ENCODE data around the gene OTOG. TPM values are rescaled to one million over a fixed set of nuclear protein-coding genes. Genes with fewer than 3 reads are reported as not detected.

Gene OTOG
- total RNA-seq, 1 experiment from 2014 or later, result not detected

- Histone ChIP-seq H3K27me3 (ENCODE audit: low read length) (peaks cover 7% of the 10 kb centered on the region; the same call in 1 of the 2 replicates), H3K9me2 (replicated peaks; ENCODE audit: low read length) (no peaks in the 10 kb centered on the region), H3K27ac (ENCODE audit: low read length) (no peak overlapping the region), H4K20me1 (ENCODE audit: low read length) (no peaks in the 10 kb centered on the region), H3K4me2 (ENCODE audit: low read length) (no peak overlapping the region), H3K9ac (ENCODE audit: low read length) (no peak overlapping the region), H3K4me1 (ENCODE audit: insufficient read depth, low read length) (no peaks in the 10 kb centered on the region), H3K36me3 (ENCODE audit: low read depth, low read length) (no peaks in the 10 kb centered on the region), H3K79me2 (ENCODE audit: low read length) (no peaks in the 10 kb centered on the region), H2AFZ (ENCODE audit: low read length) (no peak overlapping the region), H3F3A (ENCODE audit: low read length, unreplicated experiment) (no peaks in the 10 kb centered on the region), H3K4me3 (ENCODE audit: low read length) (no peak overlapping the region), H3K9me3 (ENCODE audit: low read length) (no peaks in the 10 kb centered on the region)
- DNase-seq (no peak), ATAC-seq (no peak)
- TF ChIP-seq EZH2phosphoT487 (IDR thresholded peaks at IDR 0.05; ENCODE audit: borderline replicate concordance, low read length), result no peak
- TF ChIP-seq EZH2 (IDR thresholded peaks at IDR 0.05; ENCODE audit: low read length, unreplicated experiment), result no peak
- TF ChIP-seq CTCF (conservative IDR thresholded peaks at IDR 0.05; ENCODE audit: low read depth, low read length), result no peak
- CTCF ChIA-PET, result interaction anchor here (0.6 kb wide), 1 partner anchor 1243 kb away, joined by 3 read pairs; no protein-coding TSS in a partner anchor
- intact Hi-C loops (cut with micrococcal nuclease), result no loop called here
- POLR2A ChIA-PET (ENCODE audit: unreplicated experiment), result no interaction called here
- BruUV-seq (replicated peaks), result no TSS peak
These were observed 819 bp upstream of the OTOG start for GRCh38 chr11:17546240-17546639.

GRCh38 chr11:17547932-17548331 is 873 bp downstream of the OTOG start:
- peaks cover 7% of the 10 kb centered on the region; the same call in 1 of the 2 replicates for H3K27me3 ChIP-seq (ENCODE audit: low read length)
- ATAC-seq (no peak), DNase-seq (no peak)
- intact Hi-C loops (cut with micrococcal nuclease), result no loop called here
- H3K9me2 ChIP-seq (replicated peaks; ENCODE audit: low read length), result no peaks in the 10 kb centered on the region
- H3K79me2 ChIP-seq (ENCODE audit: low read length), result no peaks in the 10 kb centered on the region
- BruUV-seq (replicated peaks), result no TSS peak
- TF ChIP-seq EZH2phosphoT487 (IDR thresholded peaks at IDR 0.05; ENCODE audit: borderline replicate concordance, low read length), result no peak
- no peak for TF ChIP-seq EZH2 (IDR thresholded peaks at IDR 0.05; ENCODE audit: low read length, unreplicated experiment)
- TF ChIP-seq CTCF (conservative IDR thresholded peaks at IDR 0.05; ENCODE audit: low read depth, low read length), result no peak
- H3K4me3 ChIP-seq (ENCODE audit: low read length), result no peak overlapping the region
- no peak overlapping the region for H3K4me2 ChIP-seq (ENCODE audit: low read length)
- H3K36me3 ChIP-seq (ENCODE audit: low read depth, low read length), result no peaks in the 10 kb centered on the region
- H3F3A ChIP-seq (ENCODE audit: low read length, unreplicated experiment), result no peaks in the 10 kb centered on the region
- no peak overlapping the region for H2AFZ ChIP-seq (ENCODE audit: low read length)
- no peaks in the 10 kb centered on the region for H3K4me1 ChIP-seq (ENCODE audit: insufficient read depth, low read length)
- no peak overlapping the region for H3K27ac ChIP-seq (ENCODE audit: low read length)
- no peaks in the 10 kb centered on the region for H4K20me1 ChIP-seq (ENCODE audit: low read length)
- ChIA-PET CTCF (no interaction called here), POLR2A (ENCODE audit: unreplicated experiment) (no interaction called here)
- H3K9ac ChIP-seq (ENCODE audit: low read length), result no peak overlapping the region
- H3K9me3 ChIP-seq (ENCODE audit: low read length), result no peaks in the 10 kb centered on the region

DNA sequence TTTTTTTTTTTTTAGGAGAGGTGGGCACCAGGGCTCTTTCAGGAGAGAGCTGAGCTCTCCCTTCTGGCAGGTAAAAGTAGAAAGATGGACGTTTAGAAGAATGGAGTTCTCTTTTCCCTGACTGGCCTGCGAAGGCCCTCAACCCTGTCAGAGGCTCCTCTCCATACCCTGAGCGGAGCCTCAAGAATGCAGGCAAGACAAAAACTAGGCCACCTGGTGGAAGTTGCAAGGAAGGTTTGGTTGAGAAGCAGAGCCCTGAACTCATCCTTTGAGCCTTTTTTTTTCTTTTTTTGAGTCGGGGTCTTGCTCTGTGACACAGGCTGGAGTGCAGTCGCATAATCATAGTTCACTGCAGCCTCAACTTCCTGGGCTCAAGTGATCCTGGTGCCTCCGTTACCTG is 1.4 kb downstream of the OTOG start:
- no peak overlapping the region for H3K9ac ChIP-seq (ENCODE audit: low read length)
- H3K4me1 ChIP-seq (ENCODE audit: insufficient read depth, low read length), result no peaks in the 10 kb centered on the region
- POLR2A ChIA-PET (ENCODE audit: unreplicated experiment), result no interaction called here
- no peak for DNase-seq
- H3K27ac ChIP-seq (ENCODE audit: low read length), result no peak overlapping the region
- CTCF ChIA-PET, result no interaction called here
- no peaks in the 10 kb centered on the region for H3K9me3 ChIP-seq (ENCODE audit: low read length)
- no peak overlapping the region for H2AFZ ChIP-seq (ENCODE audit: low read length)
- no peak for ATAC-seq
- H3F3A ChIP-seq (ENCODE audit: low read length, unreplicated experiment), result no peaks in the 10 kb centered on the region
- no peak overlapping the region for H3K4me2 ChIP-seq (ENCODE audit: low read length)
- H3K4me3 ChIP-seq (ENCODE audit: low read length), result no peak overlapping the region
- no TSS peak for BruUV-seq (replicated peaks)
- H3K27me3 ChIP-seq (ENCODE audit: low read length), result peaks cover 7% of the 10 kb centered on the region; the same call in 1 of the 2 replicates
- intact Hi-C loops (cut with micrococcal nuclease), result no loop called here
- H4K20me1 ChIP-seq (ENCODE audit: low read length), result no peaks in the 10 kb centered on the region
- H3K79me2 ChIP-seq (ENCODE audit: low read length), result no peaks in the 10 kb centered on the region
- TF ChIP-seq CTCF (conservative IDR thresholded peaks at IDR 0.05; ENCODE audit: low read depth, low read length) (peak; percentile 24; the same call in 1 of the 2 replicates), EZH2 (IDR thresholded peaks at IDR 0.05; ENCODE audit: low read length, unreplicated experiment) (no peak)
- no peaks in the 10 kb centered on the region for H3K36me3 ChIP-seq (ENCODE audit: low read depth, low read length)
- no peaks in the 10 kb centered on the region for H3K9me2 ChIP-seq (replicated peaks; ENCODE audit: low read length)
